Measurements from ENCODE around the gene YY1. TPM values are rescaled to one million over a fixed set of nuclear protein-coding genes. Genes with fewer than 3 reads are reported as not detected.
"Not testable (repeated sequence)": the region's sequence is repeated elsewhere in the genome, so short reads cannot be mapped to it uniquely, and the experiment has no call there.

YY1 gene
- total and polyA plus RNA-seq, 5 donors = 28.8 to 47.4 (median 45.7) TPM

- Histone ChIP-seq H3K4me1 (ENCODE audit: control insufficient read depth, insufficient read depth, low read length) (no peaks in the 10 kb centered on the region), H3K27ac (ENCODE audit: low read length) (no peak overlapping the region), H3K27me3 (ENCODE audit: control insufficient read depth, insufficient read depth) (no peaks in the 10 kb centered on the region), H3K4me3 (ENCODE audit: low read length) (no peak overlapping the region), H3K9me3 (ENCODE audit: control insufficient read depth, low read length) (no peaks in the 10 kb centered on the region)
- no peak for DNase-seq
- ATAC-seq = no peak
- 37% methylated on average over 4 of the region's 4 CpGs for WGBS
- intact Hi-C loops (cut with DNase I) = no loop called here
Observed at GRCh38 chr14:100202712-100203111, 36.2 kb upstream of the YY1 start.

- Histone ChIP-seq H3K27ac (ENCODE audit: low read length) (no peak overlapping the region), H3K4me1 (ENCODE audit: control insufficient read depth, insufficient read depth, low read length) (no peaks in the 10 kb centered on the region), H3K27me3 (ENCODE audit: control insufficient read depth, insufficient read depth) (no peaks in the 10 kb centered on the region), H3K4me3 (ENCODE audit: low read length) (no peak overlapping the region), H3K9me3 (ENCODE audit: control insufficient read depth, low read length) (no peaks in the 10 kb centered on the region)
- intact Hi-C loops (cut with DNase I) = no loop called here
- ATAC-seq (no peak), DNase-seq (no peak)
- 81% methylated on average over 4 of the region's 4 CpGs for WGBS
Observed at GRCh38 chr14:100203146-100203545, 35.8 kb upstream of the YY1 start.

DNA sequence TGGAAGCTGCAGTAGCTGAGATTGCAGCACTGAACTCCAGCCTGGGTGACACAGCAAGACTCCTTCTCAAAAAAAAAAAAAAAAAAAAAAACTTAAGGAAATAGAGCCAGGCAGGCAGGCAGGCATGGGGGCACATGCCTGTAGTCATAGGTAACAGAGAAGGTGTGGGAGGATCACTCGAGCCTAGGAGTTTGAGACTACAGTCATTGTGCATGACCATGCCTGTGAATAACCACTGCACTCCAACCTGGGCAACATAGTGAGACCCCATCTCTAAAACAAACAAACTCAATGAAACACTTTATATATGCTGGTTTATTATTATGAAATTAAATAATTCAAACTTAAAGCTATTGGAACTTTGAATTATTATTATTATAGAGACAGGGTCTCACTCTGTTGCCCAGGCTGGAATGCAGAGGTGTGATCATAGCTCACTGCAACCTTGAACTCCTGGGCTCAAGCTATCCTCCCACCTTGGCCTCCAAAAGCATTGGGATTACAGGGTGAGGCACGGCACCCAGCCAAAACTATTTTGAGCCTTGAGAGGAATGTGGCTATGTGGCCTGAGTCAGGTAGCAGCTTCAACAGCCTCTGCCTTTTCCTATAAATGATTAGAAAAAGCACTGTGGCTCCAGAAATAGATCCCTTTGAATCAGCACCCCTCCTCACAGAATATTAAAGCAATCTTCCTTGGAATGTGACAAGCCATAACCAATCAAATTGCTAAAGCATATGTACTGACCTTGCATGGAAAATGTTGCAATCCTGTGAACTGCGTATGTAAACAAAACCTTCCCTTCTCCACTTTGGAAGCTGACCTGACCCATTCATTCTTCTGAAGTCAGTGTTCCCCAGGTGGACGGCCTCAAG lies 34.7 kb upstream of the YY1 start:
- H3K4me1 ChIP-seq (ENCODE audit: control insufficient read depth, insufficient read depth, low read length) = no peaks in the 10 kb centered on the region
- DNase-seq (peak in 1 of 3 donors; percentile 28), ATAC-seq (no peak)
- H3K4me3 ChIP-seq (ENCODE audit: low read length) = no peak overlapping the region
- no peaks in the 10 kb centered on the region for H3K9me3 ChIP-seq (ENCODE audit: control insufficient read depth, low read length)
- no peaks in the 10 kb centered on the region for H3K27me3 ChIP-seq (ENCODE audit: control insufficient read depth, insufficient read depth)
- no peak overlapping the region for H3K27ac ChIP-seq (ENCODE audit: low read length)
- intact Hi-C loops (cut with DNase I) = no loop called here
- 80% methylated on average over 4 of the region's 4 CpGs for WGBS

DNA sequence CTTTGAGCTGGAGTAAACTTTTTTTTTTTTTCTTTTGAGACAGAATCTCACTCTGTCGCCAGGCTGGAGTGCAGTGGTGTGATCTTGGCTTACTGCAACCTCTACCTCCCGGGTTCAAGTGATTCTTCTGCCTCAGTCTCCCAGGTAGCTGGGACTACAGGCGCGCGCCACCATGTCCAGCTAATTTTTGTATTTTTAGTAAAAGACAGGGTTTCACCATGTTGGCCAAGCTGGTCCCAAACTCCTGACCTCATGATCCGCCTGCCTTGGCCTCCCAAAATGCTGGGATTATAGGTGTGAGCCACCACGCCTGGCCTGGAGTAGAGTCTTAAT lies 34.1 kb upstream of the YY1 start:
- 92% methylated on average over 7 of the region's 7 CpGs for WGBS

DNA sequence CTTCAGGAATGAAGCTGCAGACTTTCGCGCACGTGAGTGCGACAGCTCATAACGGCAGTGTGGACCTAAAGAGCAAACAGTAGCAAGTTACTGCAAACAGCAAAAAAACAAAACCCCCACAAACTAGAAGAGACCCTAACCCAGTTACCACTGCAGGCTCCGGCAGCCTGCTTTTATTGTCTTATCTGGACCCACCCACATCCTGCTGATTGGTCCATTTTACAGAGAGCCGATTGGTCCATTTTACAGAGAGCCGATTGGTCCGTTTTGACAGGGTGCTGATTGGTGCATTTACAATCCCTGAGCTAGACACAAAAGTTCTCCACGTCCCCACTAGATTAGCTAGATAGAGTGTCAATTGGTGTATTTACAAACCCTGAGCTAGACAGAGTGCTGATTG lies 31.4 kb upstream of the YY1 start:
- H3K27me3 ChIP-seq (ENCODE audit: control insufficient read depth, insufficient read depth); H3K4me1 ChIP-seq (ENCODE audit: control insufficient read depth, insufficient read depth, low read length); intact Hi-C loops (cut with DNase I); H3K9me3 ChIP-seq (ENCODE audit: control insufficient read depth, low read length); DNase-seq; H3K27ac ChIP-seq (ENCODE audit: low read length); H3K4me3 ChIP-seq (ENCODE audit: low read length); ATAC-seq: not testable (repeated sequence)
- WGBS = 94% methylated on average over 10 of the region's 10 CpGs

More for the DNA sequence above, 34.1 kb upstream of the YY1 start:
- H3K4me1 ChIP-seq (ENCODE audit: control insufficient read depth, insufficient read depth, low read length); ATAC-seq; intact Hi-C loops (cut with DNase I); H3K27ac ChIP-seq (ENCODE audit: low read length); H3K4me3 ChIP-seq (ENCODE audit: low read length); DNase-seq; H3K27me3 ChIP-seq (ENCODE audit: control insufficient read depth, insufficient read depth); H3K9me3 ChIP-seq (ENCODE audit: control insufficient read depth, low read length): not testable (repeated sequence)

DNA sequence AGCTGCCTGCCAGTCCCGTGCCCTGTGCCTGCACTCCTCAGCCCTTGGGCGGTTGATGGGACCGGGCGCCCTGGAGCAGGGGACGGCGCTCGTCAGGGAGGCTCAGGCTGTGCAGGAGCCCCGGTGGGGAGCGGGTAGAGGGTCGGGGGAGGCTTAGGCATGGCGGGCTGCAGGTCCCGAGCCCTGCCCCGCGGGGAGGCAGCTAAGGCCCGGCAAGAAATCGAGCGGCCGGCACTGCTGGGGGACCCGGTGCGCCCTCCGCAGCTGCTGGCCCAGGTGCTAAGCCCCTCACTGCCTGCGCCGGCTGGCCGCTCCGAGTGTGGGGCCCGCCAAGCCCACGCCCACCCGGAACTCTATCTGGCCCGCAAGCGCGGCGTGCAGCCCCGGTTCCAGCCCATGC lies 30.8 kb upstream of the YY1 start:
- H3K27me3 ChIP-seq (ENCODE audit: control insufficient read depth, insufficient read depth); H3K27ac ChIP-seq (ENCODE audit: low read length); H3K4me3 ChIP-seq (ENCODE audit: low read length); intact Hi-C loops (cut with DNase I); H3K9me3 ChIP-seq (ENCODE audit: control insufficient read depth, low read length); H3K4me1 ChIP-seq (ENCODE audit: control insufficient read depth, insufficient read depth, low read length); ATAC-seq: not testable (repeated sequence)
- DNase-seq = peak in 1 of 3 donors; percentile 55
- WGBS = 96% methylated on average over 33 of the region's 33 CpGs

DNA sequence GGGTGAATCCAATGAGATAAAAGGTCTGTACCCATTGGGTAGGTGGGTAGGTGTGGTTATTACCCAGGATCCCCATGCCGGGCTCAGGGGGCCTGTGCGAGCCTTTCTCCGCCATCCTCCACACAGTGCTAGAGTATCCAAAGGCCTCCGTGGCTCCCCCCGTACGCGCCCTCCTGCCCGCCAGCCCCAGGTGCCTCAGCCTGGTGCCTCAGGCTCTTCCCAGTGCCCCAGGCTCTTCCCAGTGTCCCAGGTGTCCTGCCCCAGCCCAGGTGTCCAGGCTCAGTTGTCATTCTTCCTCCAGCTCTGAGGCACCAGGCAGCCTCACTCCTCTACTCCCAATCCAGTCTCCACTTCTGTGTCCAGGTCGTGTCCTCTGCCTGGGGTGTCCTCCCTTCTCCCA lies 27.6 kb upstream of the YY1 start:
- no peaks in the 10 kb centered on the region for H3K9me3 ChIP-seq (ENCODE audit: control insufficient read depth, low read length)
- no peaks in the 10 kb centered on the region for H3K4me1 ChIP-seq (ENCODE audit: control insufficient read depth, insufficient read depth, low read length)
- 90% methylated on average over 9 of the region's 9 CpGs for WGBS
- H3K27me3 ChIP-seq (ENCODE audit: control insufficient read depth, insufficient read depth) = no peaks in the 10 kb centered on the region
- no peak overlapping the region for H3K4me3 ChIP-seq (ENCODE audit: low read length)
- ATAC-seq (no peak), DNase-seq (peak in 1 of 3 donors; percentile 35)
- intact Hi-C loops (cut with DNase I) = no loop called here
- no peak overlapping the region for H3K27ac ChIP-seq (ENCODE audit: low read length)

DNA sequence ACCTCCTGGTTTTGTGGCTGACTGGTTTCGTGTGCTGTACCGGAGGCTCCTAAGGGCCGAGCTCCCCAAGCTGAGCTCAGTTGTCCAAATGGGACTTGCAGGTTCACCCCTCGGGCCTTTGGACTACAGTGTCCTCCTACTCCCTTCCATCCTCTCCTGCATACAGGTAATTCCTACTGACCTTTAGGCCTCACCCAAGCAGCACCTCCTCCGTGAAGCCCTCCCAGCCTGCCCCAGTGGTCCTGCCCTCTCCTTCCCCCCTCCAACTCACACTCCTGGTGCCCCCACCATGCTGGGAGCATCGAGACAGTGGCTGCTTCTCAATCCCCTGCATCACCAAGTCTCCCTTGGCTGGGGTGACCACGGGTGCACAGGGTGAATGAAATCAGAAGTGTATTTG lies 27.1 kb upstream of the YY1 start:
- intact Hi-C loops (cut with DNase I) = no loop called here
- Histone ChIP-seq H3K4me1 (ENCODE audit: control insufficient read depth, insufficient read depth, low read length) (no peaks in the 10 kb centered on the region), H3K4me3 (ENCODE audit: low read length) (no peak overlapping the region), H3K27ac (ENCODE audit: low read length) (no peak overlapping the region), H3K27me3 (ENCODE audit: control insufficient read depth, insufficient read depth) (no peaks in the 10 kb centered on the region), H3K9me3 (ENCODE audit: control insufficient read depth, low read length) (no peaks in the 10 kb centered on the region)
- DNase-seq (peak in 1 of 3 donors; percentile 24), ATAC-seq (no peak)
- 94% methylated on average over 7 of the region's 7 CpGs for WGBS

DNA sequence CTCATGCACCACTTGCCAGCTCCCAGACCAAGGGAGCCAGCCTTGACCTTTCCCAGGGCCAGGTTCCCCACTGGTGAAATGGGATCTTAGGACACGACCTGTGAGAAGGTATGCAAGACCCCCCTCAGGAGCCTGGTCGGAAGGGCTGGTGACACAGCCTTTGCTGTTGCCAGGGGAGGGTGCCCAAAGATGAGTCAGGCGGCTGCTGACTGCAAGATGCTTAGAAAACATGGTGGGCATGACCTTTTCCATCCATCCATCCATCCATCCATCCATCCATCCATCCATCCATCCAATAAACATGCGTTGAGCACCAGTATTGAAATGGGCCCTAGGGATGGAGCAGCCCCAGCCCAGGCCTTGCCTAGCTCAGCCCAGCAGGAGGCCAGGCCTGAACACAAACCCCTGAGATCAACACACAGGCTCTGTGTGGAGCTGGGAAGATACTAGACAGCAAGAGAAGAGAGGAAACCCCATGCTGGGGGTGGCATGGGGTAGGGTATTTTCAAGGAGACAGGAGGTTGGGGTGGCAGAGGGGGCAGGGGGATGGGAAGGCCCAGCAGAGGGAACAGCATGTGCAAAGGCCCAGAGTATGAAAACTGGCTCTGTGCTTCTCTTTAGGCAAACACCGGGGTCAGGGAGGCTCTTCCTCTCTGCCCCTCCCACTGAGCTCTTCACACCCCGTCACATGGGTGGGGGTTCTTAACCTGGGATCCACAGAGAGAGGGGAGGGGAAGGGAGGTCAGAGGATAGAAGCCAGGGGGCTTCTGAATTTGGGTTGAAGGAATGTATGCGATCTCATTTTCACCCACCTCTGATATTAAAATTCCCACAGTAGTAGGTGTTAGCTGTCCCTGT lies 26.2 kb upstream of the YY1 start:
- H3K9me3 ChIP-seq (ENCODE audit: control insufficient read depth, low read length) = no peaks in the 10 kb centered on the region
- intact Hi-C loops (cut with DNase I) = no loop called here
- no peak for ATAC-seq
- H3K4me3 ChIP-seq (ENCODE audit: low read length) = no peak overlapping the region
- WGBS = 91% methylated on average over 7 of the region's 7 CpGs
- no peaks in the 10 kb centered on the region for H3K4me1 ChIP-seq (ENCODE audit: control insufficient read depth, insufficient read depth, low read length)
- DNase-seq = peak in 1 of 3 donors; percentile 14
- no peak overlapping the region for H3K27ac ChIP-seq (ENCODE audit: low read length)
- H3K27me3 ChIP-seq (ENCODE audit: control insufficient read depth, insufficient read depth) = no peaks in the 10 kb centered on the region

DNA sequence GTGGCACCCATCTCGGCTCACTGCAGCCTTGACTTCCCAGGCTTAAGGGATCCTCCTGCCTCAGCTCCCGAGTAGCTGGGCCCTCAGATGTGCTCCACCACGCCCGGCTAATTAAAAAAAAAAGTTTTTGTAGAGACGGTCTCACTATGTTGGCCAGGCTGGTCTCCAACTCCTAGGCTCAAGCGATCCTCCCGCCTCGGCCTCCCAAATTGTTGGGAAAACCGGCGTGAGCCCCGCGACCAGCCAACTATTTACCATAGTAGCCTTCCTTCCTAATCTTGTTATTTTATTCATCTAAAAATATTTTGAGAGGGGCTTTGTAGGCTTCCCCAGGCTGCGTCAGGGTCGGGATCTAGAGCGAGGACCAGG lies 25.4 kb upstream of the YY1 start:
- H3K4me1 ChIP-seq (ENCODE audit: control insufficient read depth, insufficient read depth, low read length) = no peaks in the 10 kb centered on the region
- no peaks in the 10 kb centered on the region for H3K9me3 ChIP-seq (ENCODE audit: control insufficient read depth, low read length)
- peak overlapping the region; percentile 89 for H3K27ac ChIP-seq (ENCODE audit: low read length)
- DNase-seq = no peak
- intact Hi-C loops (cut with DNase I) = no loop called here
- peak overlapping the region; percentile 55 for H3K4me3 ChIP-seq (ENCODE audit: low read length)
- H3K27me3 ChIP-seq (ENCODE audit: control insufficient read depth, insufficient read depth) = no peaks in the 10 kb centered on the region
- WGBS = 67% methylated on average over 15 of the region's 15 CpGs
- ATAC-seq = no peak
